ENCODE data around the gene DNASE2B.

- no peak for TF ChIP-seq CTCF (IDR thresholded peaks at IDR 0.05)
- no peak for TF ChIP-seq POLR2A (IDR thresholded peaks at IDR 0.05)
These were observed 44.0 kb downstream of the DNASE2B start for GRCh38 chr1:84442256-84442655.

Measured in lower leg skin (tissue), 3 donors.